HG03159 (cell line): ENCODE data around the gene UGT1A3.
"Not testable (repeated sequence)": the region's sequence is repeated elsewhere in the genome, so short reads cannot be mapped to it uniquely, and the experiment has no call there.

Experiments used
- ATAC-seq: cut with Tn5 transposase; IDR thresholded peaks from one replicate; pipeline ENCODE4 v1.9.1; 2021; ENCODE audit warnings: mild to moderate bottlenecking, moderate library complexity; ENCODE audit not compliant: unreplicated experiment

The UGT1A3 gene

DNA sequence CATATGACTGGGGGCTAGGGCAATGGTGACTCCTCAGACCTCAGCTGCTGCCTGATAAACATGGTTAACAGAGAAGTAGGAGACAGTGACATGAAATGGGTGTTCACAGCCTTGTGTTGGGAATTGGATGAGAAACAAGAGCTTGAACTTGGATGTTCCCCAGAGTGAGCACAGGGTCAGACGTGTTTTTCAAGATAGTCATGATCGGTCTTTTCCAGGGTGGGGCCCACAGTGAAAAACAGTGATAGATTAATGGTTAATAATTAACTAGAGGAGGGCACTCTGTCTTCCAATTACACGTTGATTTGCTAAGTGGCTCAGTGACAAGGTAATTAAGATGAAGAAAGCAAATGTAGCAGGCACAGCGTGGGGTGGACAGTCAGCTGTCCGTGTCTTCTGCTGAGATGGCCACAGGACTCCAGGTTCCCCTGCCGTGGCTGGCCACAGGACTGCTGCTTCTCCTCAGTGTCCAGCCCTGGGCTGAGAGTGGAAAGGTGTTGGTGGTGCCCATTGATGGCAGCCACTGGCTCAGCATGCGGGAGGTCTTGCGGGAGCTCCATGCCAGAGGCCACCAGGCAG is at the start of gene UGT1A3:
UGT1A3 (plus strand) TSS at position 320 of the 579 bp plus-strand sequence; CDS start at position 405, 85 bp downstream.
- ATAC-seq: no peak

DNA sequence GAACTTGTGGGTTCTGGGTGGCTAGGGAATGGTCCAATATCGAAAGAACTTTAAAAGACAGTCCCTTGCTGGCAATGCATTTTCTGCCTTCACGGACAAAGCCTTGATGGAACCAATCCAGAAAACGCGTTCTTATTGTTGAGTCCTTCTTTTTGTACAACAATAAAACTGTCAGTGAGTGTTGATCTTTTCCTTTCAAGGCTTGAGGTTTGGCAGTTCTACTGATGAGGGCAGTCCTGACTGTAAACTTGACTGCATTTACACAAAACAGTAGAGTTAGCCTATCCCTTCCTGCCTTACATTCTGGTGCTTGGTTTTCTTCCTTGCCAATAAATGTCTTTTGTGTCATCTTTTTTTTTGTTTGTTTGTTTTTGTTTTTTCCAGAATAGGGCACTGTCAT is 49.6 kb upstream of the UGT1A3 start:
- ATAC-seq: no peak

DNA sequence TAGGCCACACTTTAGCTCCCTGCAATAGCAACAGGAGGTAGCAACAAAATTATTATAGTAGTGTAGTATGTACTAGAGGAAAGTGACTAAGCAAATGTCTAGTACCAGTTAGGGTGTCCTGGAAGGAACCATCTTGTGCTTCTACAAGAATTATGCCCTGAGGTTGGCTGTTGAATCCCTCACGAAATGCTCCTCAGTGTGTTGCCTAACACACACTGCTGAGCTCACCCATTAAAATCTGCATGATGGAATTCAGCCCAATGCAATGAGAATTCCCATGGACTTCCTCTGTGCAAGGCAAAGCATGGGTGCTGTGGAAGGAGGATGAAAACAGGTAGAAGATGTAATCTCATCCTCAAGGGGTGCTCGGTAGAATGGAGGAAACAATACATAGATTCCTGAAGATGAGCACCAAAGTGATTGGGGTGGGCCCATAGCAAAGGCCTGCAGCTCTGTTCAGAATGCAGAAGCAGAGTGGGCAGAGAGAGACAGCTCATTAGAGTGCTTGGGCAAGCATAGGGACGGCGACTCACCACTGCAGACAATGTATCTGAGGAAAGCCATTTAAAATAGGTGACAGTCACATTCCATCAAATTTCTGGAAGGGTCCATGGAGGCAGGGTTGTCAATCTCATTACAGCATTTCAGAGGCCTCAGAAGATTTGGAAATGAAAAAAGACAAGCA is 48.3 kb upstream of the UGT1A3 start:
- no peak for ATAC-seq

DNA sequence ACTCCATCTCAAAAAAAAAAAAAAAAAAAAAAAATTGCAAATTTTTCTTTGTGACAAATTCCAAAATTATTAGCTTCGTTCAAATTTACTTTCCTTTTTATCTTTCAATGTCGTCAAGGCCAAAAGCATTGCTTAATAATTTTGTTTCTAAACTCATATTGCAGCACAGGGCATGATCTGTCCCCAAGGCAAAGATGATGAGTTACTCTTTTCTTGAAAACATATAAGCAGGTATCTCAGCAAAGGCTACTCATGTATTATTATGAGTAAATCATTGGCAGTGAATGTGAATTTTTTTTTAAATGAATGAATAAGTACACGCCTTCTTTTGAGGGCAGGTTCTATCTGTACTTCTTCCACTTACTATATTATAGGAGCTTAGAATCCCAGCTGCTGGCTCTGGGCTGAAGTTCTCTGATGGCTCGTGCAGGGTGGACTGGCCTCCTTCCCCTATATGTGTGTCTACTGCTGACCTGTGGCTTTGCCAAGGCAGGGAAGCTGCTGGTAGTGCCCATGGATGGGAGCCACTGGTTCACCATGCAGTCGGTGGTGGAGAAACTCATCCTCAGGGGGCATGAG is 47.2 kb upstream of the UGT1A3 start, which contains the start of gene UGT1A7:
UGT1A7 (plus strand) TSS at position 381 of the 579 bp plus-strand sequence; CDS start at position 418, 37 bp downstream.
- no peak for ATAC-seq

DNA sequence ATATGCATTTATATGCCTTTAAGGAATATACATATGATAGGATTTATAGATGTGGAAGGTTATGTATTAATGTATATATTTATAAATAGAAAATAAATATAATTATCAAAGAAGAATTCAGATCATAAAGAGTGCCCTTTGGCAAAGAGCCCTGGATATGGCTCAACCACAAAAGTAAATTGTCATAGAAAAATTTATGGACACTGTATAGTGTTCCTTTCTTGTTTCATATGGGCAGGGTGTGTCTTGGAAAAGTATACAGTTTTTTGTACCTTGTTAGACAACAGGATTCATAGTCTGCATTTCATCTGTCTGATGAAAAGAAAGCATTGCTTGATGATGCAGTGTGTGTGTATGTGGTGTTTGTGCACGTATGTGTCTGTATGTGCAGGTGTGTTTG is 44.2 kb upstream of the UGT1A3 start:
- ATAC-seq: no peak

DNA sequence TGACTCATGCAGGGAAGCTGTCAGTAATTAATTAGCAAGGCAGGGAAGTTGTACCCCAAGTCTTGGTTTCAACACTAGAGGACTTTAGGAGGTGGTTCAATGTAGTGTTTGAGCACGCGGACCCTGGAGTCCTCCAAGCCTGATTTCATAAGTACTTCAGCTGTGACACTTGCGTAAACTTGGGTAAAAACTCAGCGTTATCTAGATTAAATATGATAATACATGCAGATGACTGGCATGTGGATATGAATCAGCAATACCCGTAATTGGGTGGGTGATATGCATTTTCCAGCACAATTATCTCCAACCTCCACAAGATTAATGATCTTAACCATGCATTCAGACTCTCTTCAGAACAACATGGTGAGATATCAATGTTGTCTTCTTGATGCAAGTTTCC is 41.9 kb upstream of the UGT1A3 start:
- no peak for ATAC-seq

DNA sequence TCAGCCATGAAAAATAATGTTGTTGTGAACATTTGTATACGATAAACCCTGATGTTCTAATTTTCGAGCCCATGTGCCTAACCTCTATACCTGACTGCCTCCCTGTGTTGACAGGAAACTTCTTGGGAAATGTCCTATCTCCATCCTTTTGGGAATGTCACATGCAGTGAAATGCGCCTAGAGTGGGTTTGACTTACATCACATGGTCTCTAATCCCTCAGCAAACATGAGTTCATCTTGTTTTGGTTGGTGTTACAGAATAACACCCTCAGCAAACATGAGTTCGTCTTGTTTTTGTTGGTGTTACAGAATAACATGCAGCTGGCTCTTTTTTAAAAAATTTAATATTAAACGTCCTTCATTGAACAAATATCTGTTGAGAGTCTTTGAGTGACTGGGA is 40.5 kb upstream of the UGT1A3 start:
- ATAC-seq: no peak

DNA sequence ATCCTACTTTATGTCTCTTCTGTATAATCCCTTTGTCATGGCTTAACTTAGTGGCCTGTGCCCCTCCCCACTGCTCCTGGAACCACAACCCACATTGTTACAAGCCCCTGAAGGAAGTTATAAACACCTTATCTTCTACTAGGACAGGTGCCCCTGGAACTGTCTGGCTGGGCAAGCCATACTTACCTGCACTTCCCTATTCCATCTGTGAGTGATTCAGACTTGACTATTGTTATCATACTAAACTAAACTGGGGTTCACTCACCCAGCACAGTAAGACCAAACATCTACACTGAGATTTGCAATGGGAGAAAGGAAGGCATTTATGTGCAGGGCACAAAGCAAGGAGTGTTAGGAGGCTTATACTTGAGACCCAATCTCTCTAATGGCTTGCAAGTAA is 39.8 kb upstream of the UGT1A3 start:
- ATAC-seq: no peak

DNA sequence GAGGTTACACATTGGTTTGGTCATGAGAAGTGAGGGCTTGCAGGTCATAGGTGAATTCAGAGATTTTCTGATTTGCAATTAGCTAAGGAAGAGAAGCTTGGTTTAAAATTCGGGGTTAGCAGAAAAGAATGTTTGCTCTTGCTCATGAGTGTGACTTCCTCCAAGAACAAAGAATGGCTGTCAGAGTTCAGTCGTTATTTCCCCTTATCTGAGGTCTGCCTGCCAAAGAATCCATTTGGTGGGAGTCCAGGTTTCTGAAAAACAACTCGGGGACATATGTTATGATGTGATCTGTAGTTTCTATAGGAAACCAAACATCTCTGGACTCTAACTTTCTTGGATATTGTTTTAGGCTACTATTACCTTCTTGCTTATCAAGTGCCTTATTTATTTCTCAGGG is 39.3 kb upstream of the UGT1A3 start:
- ATAC-seq: no peak

DNA sequence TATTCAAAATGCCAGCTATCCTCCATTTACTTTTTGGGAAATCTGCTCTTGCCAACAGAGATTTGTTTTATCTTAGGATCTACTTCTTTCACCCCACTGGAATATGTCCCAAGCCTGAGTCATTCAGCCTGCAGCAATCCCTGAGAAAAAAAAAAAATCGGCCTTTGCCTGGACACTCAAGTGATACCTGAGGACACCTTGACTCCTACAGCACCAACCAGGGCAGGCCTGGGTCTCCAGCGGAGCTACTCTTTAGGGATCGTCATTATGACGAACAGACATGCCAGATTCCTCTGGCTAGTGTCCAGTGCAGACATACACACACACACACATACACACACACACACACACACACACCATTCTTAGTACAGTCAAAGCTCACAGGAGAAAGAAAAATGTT is 38.4 kb upstream of the UGT1A3 start:
- no peak for ATAC-seq

DNA sequence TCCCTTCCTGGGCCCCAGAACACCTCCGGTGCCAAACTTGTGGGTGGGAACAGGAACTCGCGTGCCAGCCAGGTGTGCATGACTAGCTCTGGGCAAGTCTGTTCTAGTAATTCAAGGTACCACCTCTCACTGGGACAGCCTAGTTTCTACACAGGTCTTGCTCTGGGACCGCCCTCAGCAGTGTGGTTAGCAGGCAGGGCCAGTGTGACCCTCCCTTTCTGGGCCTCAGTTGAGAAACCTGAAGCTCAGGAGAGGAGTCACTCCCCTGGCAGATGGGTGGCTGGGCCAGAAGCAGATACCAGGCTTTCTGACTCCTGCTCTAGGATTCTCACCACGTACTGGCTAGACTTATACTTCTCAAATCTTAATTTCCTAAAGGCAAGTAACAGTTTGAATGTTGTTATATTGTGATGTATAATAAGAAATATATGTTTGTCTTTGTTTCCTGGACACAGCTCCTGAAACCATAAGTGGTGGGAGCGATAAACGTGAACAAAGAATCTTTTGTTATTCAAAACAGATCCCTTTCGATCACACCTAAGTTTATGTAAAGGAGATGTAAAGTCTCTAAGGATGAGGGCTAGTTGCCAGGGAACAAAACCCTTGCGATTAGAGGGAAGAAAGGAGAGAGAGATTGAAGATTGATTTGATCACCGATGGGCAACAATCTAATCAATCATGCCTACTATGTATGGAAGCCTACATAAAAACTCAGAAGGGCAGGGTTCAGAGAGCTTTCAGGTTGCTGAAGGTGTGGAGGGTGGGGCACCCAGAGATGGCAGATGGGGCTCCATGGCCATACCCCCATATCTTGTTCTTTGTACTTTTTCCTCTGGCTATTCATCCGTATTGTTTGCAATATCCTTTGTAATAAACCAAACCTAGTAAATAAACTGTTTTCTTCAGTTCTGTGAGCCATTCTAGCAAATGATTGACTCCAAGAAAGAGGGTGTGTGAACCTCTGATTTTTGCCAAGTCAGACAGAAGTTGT is 37.1 kb upstream of the UGT1A3 start:
- no peak for ATAC-seq

DNA sequence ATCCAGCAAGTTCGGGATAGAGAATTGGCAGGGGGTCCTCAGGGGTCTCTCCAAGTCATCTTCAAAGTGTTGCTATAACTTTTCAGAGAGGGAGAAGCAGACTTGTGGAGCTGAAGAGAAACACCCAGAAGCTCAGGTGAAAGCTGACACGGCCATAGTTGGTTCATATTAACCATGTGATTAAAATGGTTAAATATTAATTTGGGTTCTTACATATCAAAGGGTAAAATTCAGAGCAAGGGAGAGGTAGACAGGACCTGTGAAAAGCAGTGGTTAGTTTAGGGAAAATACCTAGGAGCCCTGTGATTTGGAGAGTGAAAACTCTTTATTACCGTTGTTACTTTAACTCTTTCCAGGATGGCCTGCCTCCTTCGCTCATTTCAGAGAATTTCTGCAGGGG is 36.2 kb upstream of the UGT1A3 start, which contains the start of gene UGT1A6:
UGT1A6 (plus strand) TSS at position 243 of the 400 bp plus-strand sequence; CDS start at position 358, 115 bp downstream.
- ATAC-seq: no peak

DNA sequence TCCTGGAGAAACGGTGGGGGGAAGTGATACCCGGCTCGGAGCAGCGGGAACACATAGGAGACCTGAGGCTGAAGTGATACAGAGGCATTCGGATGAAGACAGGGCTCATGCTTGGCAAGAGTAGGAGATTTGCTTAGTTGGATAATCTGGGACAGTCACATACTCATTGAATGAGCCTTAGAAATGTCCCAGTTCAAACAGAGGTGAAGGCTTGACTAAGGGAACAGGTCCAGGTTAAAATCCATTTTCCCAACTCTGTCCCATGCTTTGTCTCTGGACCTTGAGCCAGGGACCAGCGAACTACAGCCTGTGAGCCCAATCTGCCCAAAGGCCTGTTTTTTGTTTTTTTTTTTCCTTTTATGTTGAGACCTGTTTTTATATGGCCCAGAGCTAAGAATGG is 34.9 kb upstream of the UGT1A3 start:
- no peak for ATAC-seq

DNA sequence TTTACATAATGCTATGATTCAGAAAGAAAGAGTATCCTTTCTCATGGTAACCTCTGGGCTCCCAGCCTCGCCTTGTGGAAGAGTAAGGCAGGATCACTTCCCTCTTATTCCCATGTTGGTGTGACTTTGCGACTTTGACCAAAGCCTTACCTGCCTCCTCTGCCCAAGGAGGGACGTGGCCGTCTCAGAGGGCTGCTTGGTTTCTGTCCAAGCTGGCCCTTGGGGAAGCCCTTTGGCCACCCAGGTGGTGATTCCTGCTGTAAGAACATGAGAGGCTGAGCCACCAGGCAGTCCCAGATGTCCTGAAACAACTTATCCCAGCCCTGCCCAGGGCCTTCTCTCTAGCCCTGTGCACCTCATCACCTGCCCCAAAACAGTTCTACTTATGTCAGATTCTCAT is 30.1 kb upstream of the UGT1A3 start:
- no peak for ATAC-seq

DNA sequence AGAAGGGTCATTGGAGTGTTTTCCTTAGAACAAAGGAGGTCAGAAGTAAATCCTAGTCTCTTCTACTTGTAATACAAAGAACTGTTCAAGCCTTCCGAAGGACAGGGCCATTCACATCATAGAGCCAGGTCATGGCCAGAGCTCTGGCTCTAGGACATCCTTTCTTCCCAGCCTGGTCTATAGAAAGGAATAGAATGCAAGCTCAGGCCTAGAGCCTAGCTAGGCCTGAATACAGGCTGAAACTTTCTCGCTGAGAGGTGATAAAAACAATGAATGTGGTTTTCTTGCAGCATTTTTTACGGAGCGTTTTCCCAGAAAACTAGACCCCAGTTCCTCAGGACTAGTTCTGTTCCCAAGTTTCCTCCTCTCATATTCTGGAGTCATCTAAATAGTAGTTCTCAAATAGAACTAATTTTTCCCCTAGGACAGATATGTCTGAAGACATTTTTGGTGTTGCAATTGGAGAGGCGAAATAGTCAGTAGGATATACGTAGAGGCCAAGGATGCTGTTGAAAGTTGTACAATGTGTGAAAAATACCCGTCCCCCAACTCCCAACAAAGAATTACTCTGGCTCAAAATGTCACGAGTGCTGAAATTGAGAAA is 29.3 kb upstream of the UGT1A3 start:
- ATAC-seq: no peak

DNA sequence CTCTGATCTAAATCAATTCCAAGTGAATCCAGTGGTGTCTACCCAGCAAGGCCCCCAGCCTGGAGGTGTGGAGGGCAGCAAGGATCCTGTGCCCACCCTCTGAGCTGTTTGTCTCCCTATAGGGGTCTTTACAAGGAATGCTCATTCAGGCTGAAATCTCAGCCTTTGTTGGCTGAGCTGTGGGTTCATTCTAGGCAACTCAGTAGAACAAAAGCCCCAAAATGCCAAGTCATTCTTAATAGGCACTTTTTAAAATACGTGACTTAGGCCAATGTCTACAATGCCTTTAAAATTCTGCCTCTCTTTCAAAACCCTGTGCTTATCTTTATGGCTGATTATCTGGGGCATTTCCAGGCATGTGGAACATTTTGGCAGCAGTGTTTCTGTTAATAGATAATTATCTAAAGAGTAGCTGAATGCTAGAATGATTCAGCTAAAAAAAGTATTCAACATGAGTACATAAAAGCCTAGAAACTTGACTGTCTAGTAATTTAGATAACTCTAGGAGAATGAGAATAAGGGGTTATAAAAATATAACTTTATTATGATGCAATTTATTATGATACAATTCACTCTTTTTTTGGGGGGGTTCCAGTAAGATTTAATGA is 28.7 kb upstream of the UGT1A3 start:
- ATAC-seq: no peak

DNA sequence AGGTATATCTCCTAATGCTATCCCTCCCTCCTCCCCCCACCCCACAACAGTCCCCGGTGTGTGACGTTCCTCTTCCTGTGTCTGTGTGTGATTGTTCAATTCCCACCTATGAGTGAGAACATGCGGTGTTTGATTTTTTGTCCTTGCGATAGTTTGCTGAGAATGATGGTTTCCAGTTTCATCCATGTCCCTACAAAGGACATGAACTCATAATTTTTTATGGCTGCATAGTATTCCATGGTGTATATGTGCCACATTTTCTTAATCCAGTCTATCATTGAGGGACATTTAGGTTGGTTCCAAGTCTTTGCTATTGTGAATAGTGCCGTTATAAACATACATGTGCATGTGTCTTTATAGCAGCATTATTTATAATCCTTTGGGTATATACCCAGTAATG is 28.0 kb upstream of the UGT1A3 start:
- not testable (repeated sequence) for ATAC-seq

DNA sequence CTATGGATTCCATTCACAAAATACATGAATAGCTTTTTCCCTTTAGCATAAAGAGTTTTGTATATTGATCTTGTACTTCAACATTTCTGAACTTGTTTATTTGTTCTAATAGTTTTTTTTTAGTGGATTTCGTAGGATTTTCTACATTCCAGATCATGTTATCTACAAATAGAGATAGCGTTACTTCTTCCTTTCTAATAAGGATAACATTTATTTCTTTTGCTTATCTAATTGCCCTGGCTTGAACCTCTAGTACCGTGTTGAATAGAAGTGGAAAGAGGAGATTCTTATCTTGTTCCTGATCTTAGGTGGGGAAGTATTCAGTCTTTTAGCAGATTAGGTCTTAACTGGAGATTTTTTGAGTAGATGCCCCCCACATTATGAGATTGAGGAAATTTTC is 26.6 kb upstream of the UGT1A3 start:
- no peak for ATAC-seq

DNA sequence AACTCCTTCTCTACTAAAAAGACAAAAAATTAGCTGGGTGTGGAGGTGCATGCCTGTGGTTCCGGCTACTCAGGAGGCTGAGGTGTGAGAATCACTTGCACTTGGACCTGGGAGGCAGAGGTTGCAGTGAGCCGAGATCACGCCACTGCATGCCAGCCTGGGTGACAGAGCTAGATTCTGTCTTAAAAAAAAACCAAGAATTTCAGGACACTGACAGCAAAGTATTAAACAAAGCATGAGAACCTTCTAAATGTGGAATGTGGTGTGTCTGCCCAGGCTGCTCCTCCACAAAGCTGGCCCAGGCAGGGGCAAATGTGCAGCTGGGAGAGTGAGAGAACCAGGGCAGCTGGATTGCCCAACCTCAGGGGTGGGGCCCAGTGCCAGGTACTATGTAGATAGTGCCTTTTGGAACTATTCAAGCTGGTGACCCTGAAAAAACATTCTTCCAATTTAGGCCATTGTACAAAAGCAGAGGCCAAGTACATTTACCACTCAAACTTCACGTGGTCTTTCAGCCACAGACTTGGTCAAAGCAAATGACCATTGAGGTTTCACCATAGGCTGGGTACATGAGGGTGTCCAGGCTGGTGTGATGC is 22.8 kb upstream of the UGT1A3 start:
- no peak for ATAC-seq

DNA sequence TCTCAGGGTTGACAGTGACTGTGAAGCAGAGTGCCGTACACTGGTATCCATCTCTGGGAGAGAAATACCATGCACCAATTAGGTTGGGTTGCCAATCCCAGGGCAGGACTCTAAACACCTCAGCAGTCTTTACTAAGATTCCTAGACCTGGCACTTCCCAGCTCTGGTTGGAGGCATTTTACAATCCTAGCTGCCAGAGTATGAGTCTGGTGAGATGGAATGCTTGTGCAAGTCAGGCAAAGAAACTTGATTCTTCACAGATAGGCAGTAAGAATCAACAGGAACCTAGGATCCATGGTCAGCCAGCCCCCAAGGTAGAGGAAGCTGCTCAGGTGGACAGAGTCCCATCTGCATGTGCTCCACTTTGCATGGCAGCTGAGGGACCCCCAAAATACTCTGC is 22.1 kb upstream of the UGT1A3 start:
- ATAC-seq: no peak
